Measurements from ENCODE around the gene DALRD3. TPM values are rescaled to one million over a fixed set of nuclear protein-coding genes. Genes with fewer than 3 reads are reported as not detected.

The DALRD3 gene
- total and polyA plus RNA-seq, 2 experiments from 2014 or later: 54.6 to 78.0 TPM

DNA sequence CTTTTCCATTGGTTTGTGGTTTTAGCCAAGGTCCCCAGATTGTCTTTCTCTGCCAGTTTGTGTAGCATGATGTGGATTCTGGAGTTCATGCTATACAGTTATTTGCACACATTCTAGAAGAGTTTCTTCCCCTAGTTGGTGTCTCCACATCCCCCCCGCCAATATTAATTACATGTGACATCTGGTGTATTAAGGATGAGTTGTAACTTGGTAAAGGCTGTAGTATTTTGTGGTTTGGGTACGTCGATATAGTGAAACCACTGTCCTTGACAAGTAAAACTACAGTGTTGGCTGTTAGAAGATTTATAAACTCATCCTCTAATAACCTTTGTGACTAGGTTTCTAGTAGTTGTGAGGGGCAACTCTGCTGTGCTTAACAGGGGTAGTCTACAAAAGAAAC lies 52.0 kb downstream of the DALRD3 start:
- TF ChIP-seq, protein P1, sequence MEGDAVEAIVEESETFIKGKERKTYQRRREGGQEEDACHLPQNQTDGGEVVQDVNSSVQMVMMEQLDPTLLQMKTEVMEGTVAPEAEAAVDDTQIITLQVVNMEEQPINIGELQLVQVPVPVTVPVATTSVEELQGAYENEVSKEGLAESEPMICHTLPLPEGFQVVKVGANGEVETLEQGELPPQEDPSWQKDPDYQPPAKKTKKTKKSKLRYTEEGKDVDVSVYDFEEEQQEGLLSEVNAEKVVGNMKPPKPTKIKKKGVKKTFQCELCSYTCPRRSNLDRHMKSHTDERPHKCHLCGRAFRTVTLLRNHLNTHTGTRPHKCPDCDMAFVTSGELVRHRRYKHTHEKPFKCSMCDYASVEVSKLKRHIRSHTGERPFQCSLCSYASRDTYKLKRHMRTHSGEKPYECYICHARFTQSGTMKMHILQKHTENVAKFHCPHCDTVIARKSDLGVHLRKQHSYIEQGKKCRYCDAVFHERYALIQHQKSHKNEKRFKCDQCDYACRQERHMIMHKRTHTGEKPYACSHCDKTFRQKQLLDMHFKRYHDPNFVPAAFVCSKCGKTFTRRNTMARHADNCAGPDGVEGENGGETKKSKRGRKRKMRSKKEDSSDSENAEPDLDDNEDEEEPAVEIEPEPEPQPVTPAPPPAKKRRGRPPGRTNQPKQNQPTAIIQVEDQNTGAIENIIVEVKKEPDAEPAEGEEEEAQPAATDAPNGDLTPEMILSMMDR (IDR thresholded peaks at IDR 0.05; ENCODE audit: low read depth, low read length): no peak
- Histone ChIP-seq H3K4me3 (no peak overlapping the region), H3K9me3 (ENCODE audit: low read depth) (no peaks in the 10 kb centered on the region), H3K27ac (no peak overlapping the region), H3K27me3 (no peaks in the 10 kb centered on the region), H3K4me1 (ENCODE audit: low read depth) (no peaks in the 10 kb centered on the region), H3K36me3 (peaks cover 46% of the 10 kb centered on the region)
- no peak for DNase-seq (ENCODE audit: low read depth in 1 of 2, low spot score in 1 of 2)

Other genes with a start within 250 kb of the DALRD3 start
- 99.0 and 172 TPM in 2 replicates for gene PRKAR2A, start 170.7 kb downstream of the DALRD3 start, total RNA-seq
- gene PRKAR2A, start 170.7 kb downstream of the DALRD3 start, polyA plus RNA-seq: 15.7 and 21.9 TPM in 2 replicates
- gene SLC25A20, start 119.7 kb downstream of the DALRD3 start, total RNA-seq: 20.9 and 25.1 TPM in 2 replicates
- gene SLC25A20, start 119.7 kb downstream of the DALRD3 start, polyA plus RNA-seq: 24.0 and 28.2 TPM in 2 replicates
- gene ARIH2, start 99.7 kb downstream of the DALRD3 start, total RNA-seq: 89.3 and 116 TPM in 2 replicates
- gene ARIH2, start 99.7 kb downstream of the DALRD3 start, polyA plus RNA-seq: 78.1 and 78.6 TPM in 2 replicates
- 63.3 and 76.5 TPM in 2 replicates for gene P4HTM, start 28.3 kb downstream of the DALRD3 start, total RNA-seq
- 60.4 and 84.7 TPM in 2 replicates for gene P4HTM, start 28.3 kb downstream of the DALRD3 start, polyA plus RNA-seq
- gene WDR6, start 11.2 kb downstream of the DALRD3 start, total RNA-seq: 176 and 223 TPM in 2 replicates
- 276 and 277 TPM in 2 replicates for gene WDR6, start 11.2 kb downstream of the DALRD3 start, polyA plus RNA-seq
- gene NDUFAF3, start 3.5 kb upstream of the DALRD3 start, total RNA-seq: 217 and 361 TPM in 2 replicates
- 280 and 310 TPM in 2 replicates for gene NDUFAF3, start 3.5 kb upstream of the DALRD3 start, polyA plus RNA-seq
- gene IMPDH2, start 10.8 kb upstream of the DALRD3 start, total RNA-seq: 155 and 186 TPM in 2 replicates
- gene IMPDH2, start 10.8 kb upstream of the DALRD3 start, polyA plus RNA-seq: 118 and 179 TPM in 2 replicates
- 94.4 and 116 TPM in 2 replicates for gene QRICH1, start 75.5 kb upstream of the DALRD3 start, total RNA-seq
- 42.0 and 44.3 TPM in 2 replicates for gene QRICH1, start 75.5 kb upstream of the DALRD3 start, polyA plus RNA-seq
- gene QARS1, start 86.2 kb upstream of the DALRD3 start, total RNA-seq: 277 and 345 TPM in 2 replicates
- gene QARS1, start 86.2 kb upstream of the DALRD3 start, polyA plus RNA-seq: 173 and 188 TPM in 2 replicates
- 103 and 122 TPM in 2 replicates for gene USP19, start 102.2 kb upstream of the DALRD3 start, total RNA-seq
- 50.5 and 61.8 TPM in 2 replicates for gene USP19, start 102.2 kb upstream of the DALRD3 start, polyA plus RNA-seq
- 875 and 1,233 TPM in 2 replicates for gene LAMB2, start 114.5 kb upstream of the DALRD3 start, total RNA-seq
- 615 and 708 TPM in 2 replicates for gene LAMB2, start 114.5 kb upstream of the DALRD3 start, polyA plus RNA-seq
- gene CCDC71, start 147.8 kb upstream of the DALRD3 start, total RNA-seq: 44.4 and 59.2 TPM in 2 replicates
- 0.39 and 0.56 TPM in 2 replicates for gene CCDC71, start 147.8 kb upstream of the DALRD3 start, polyA plus RNA-seq
- 158 and 173 TPM in 2 replicates for gene KLHDC8B, start 153.0 kb upstream of the DALRD3 start, total RNA-seq
- 162 and 188 TPM in 2 replicates for gene KLHDC8B, start 153.0 kb upstream of the DALRD3 start, polyA plus RNA-seq

Data from cardiac muscle cell (in vitro differentiated cells and primary cell).